Heart left ventricle (tissue), 16 donors: Measurements from ENCODE around the gene WDR5. TPM values are rescaled to one million over a fixed set of nuclear protein-coding genes. Genes with fewer than 3 reads are reported as not detected.

Experiments used
- ATAC-seq, 4 donors: fragments of 200-7000 bp; cut with Tn5 transposase; one replicate each; pipeline ENCODE4 v1.9.1; 2020 to 2022; ENCODE audit warnings: moderate library complexity in 4 of 4, mild to moderate bottlenecking in 3 of 4, moderate number of reproducible peaks in 1 of 4
- DNase-seq, 5 donors: peaks; one replicate each; pipeline ENCODE4 v3.0.0-alpha.2; 2020
- H3K27ac ChIP-seq, 12 donors: fragments of 200-600 bp; sonication (generic) in 4 of 12; one replicate each; pipeline versions ENCODE4 v1.5.0 to v1.8.0; 2016 to 2022; ENCODE audit warnings: mild to moderate bottlenecking in 2 of 12
- H3K27me3 ChIP-seq, 9 donors: fragments of 200-600 bp; sonication (generic) in 2 of 9; one replicate each; pipeline versions ENCODE4 v1.5.1 to v1.8.0; 2016 to 2022; ENCODE audit warnings: mild to moderate bottlenecking in 3 of 9
- H3K36me3 ChIP-seq, 9 donors: fragments of 200-600 bp; sonication (generic) in 2 of 9; one replicate each; pipeline versions ENCODE4 v1.5.0 to v1.8.0; 2018 to 2022; ENCODE audit warnings: mild to moderate bottlenecking in 2 of 9
- H3K4me1 ChIP-seq, 12 donors: fragments of 200-600 bp; sonication (generic) in 4 of 12; one replicate each; pipeline versions ENCODE4 v1.5.0 to v1.8.0; 2016 to 2022; ENCODE audit warnings: mild to moderate bottlenecking in 3 of 12
- H3K4me3 ChIP-seq, 12 donors: fragments of 200-600 bp; sonication (generic) in 4 of 12; one replicate each; pipeline versions ENCODE4 v1.5.0 to v1.8.0; 2017 to 2022; ENCODE audit warnings: mild to moderate bottlenecking in 9 of 12, moderate library complexity in 4 of 12
- H3K9me3 ChIP-seq, 12 donors: fragments of 200-600 bp; sonication (generic) in 4 of 12; one replicate each; pipeline versions ENCODE4 v1.5.0 to v1.8.0; 2016 to 2022; ENCODE audit warnings: mild to moderate bottlenecking in 1 of 12
- CTCF ChIP-seq, 12 donors: fragments of 200-600 bp; sonication (generic) in 4 of 12; IDR thresholded peaks; one replicate each; pipeline versions ENCODE4 v1.5.0 to v1.8.0; 2018 to 2022; ENCODE audit warnings: antibody characterized with exemption in 12 of 12, mild to moderate bottlenecking in 5 of 12
- POLR2A ChIP-seq, 2 donors: fragments of 450-650 bp; IDR thresholded peaks; one replicate each; pipeline ENCODE4 v1.6.1; 2017; ENCODE audit warnings: antibody characterized with exemption in 2 of 2, mild to moderate bottlenecking in 2 of 2, moderate library complexity in 2 of 2
- WGBS, 4 donors: extraction: QIAGEN DNeasy Blood & Tissue Kit in 2 of 4; methylation state at CpG; one replicate each; pipeline versions ENCODE4 v1.1.5 to v1.1.7; 2013 to 2018; 5-methylcytosine and 5-hydroxymethylcytosine counted together
- intact Hi-C, 10 donors: fragments of 100-400 bp; cut with DNase I; formaldehyde crosslinking; loops; one replicate each; pipeline versions ENCODE4 v1.11.1 to v1.14.2; 2022
- polyA plus RNA-seq, 2 donors: library from polyadenylated mRNA; stranded (reverse); fragments of 200-250 nt; gene quantifications; one replicate each; pipeline ENCODE4 v1.2.3, GENCODE V29; 2013
- total RNA-seq, 9 donors: library from RNA; depleted of rRNA in 2 of 9; stranded (reverse); fragments of >200 nt in 2 of 9; fragmentation: NEBNext Ultra II Directional in 3 of 9; extraction: Animal tissue kit (Norgen Biotek cat#: 25700) in 3 of 9; gene quantifications; one replicate each; pipeline versions ENCODE4 v1.1.0 to v1.2.4, GENCODE V29; 2016 to 2023
- donor health status: ischemic (EF 13 %, LVEDD 7.1; RV severe dilation, severe dysfunction).
- donor health status: healthy with polysubstance abuse.
- donor health status: DM: no; HTN: yes; CAD: no.
- donor health status: DM: no; HTN: no; CAD: no.
- donor health status: ischemic (EF 25% LVEDD 6.9; RV normal size, moderate dysfunction).
- donor health status: ischemic (EF 25% LVEDD 5.7; RV mildly dilated, moderate dysfunction).
- donor health status: healthy.
- donor health status: DM: yes; HTN: yes; CAD: no.
- donor health status: ischemic (EF 35%, LVEDD 5.7; RV mildly dilated, moderate dysfunction).
- donor health status: nonischemic (EF 11% LVEDD 7.7; RV severe dilation, severe dysfunction).
- donor health status: DM: yes; HTN: yes; CAD: no.
- donor health status: PGD.
- donor health status: ischemic (EF 29% LVEDD 5.4; RV normal size, mild dysfunction).
- donor health status: nonischemic (EF 23%, LVEDD 6.1; RV moderate dilation, normal function).

WDR5 gene
- total and polyA plus RNA-seq, 11 donors, result 12.9 to 24.7 (median 17.2) TPM

GRCh38 chr9:134189470-134190231 is 53.8 kb downstream of the WDR5 start:
- WGBS, 4 donors, result 63 to 73% (median 69%) methylated on average over 20 to 24 of the region's 24 CpGs
- intact Hi-C loops, result no loop called here
- no peak overlapping the region for H3K27ac ChIP-seq

GRCh38 chr9:134190232-134191121 is 54.6 kb downstream of the WDR5 start:
- ATAC-seq, result no peak
- Histone ChIP-seq H3K27me3 (peaks cover 0 to 6% (median 0%) of the 10 kb centered on the region in 9 donors), H3K4me3 (no peak overlapping the region), H3K4me1 (peaks cover 0 to 21% (median 7%) of the 10 kb centered on the region in 12 donors), H3K9me3 (no peaks in the 10 kb centered on the region), H3K36me3 (no peaks in the 10 kb centered on the region), H3K27ac (no peak overlapping the region)
- DNase-seq, result peak in 4 of 5 donors; percentile 12 to 42 (median 18)
- intact Hi-C loops, result no loop called here
- TF ChIP-seq POLR2A (IDR thresholded peaks at IDR 0.05), result no peak
- TF ChIP-seq CTCF (IDR thresholded peaks at IDR 0.05), result no peak
- WGBS, 4 donors, result 93 to 95% (median 95%) methylated on average over 24 to 29 of the region's 29 CpGs

More at GRCh38 chr9:134189470-134190231, 53.8 kb downstream of the WDR5 start:
- Histone ChIP-seq H3K36me3 (no peaks in the 10 kb centered on the region), H3K9me3 (no peaks in the 10 kb centered on the region), H3K27me3 (peaks cover 0 to 6% (median 0%) of the 10 kb centered on the region in 9 donors), H3K4me1 (peaks cover 0 to 18% (median 5%) of the 10 kb centered on the region in 12 donors), H3K4me3 (peak overlapping the region in 1 of 12 donors; percentile 16)
- DNase-seq, result peak in 4 of 5 donors; percentile 21 to 58 (median 31)
- peak in 3 of 4 donors; percentile 6 to 30 (median 25) for ATAC-seq
- TF ChIP-seq CTCF (IDR thresholded peaks at IDR 0.05), result no peak
- no peak for TF ChIP-seq POLR2A (IDR thresholded peaks at IDR 0.05)

DNA sequence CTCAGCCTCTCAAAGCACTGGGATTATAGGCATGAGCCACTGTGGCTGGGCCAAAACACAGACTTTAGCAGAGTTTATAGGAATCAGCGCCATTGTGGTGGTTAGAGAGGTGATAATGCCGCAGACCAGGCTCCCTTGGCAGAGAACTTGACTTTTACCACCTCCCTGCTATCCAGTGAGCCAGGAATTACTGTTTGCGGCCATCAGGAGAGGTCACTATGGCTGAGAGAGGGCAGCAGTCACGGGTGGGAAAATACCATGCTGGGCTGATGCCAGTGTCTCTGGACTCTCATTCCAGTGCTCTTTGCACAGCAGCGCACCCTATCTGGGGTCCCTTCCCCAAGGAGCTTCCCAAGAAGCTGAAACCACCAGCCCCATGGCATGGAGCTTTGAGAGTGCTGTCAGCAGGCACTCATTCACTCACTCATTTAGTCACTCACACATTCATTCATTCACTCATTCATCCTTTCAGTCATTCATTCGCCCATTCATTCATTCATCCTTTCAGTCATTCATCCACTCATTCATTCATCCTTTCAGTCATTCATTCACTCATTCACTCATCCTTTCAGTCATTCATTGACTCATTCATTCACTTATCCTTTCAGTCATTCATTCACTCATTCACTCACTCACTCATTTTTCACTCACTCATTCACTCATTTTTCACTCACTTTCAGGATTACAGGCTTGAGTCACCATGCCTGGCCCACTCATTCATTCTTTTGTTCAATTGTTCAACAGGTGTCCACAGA is 55.8 kb downstream of the WDR5 start:
- TF ChIP-seq CTCF (IDR thresholded peaks at IDR 0.05) (no peak), POLR2A (IDR thresholded peaks at IDR 0.05) (no peak)
- WGBS, 4 donors, result 92 to 98% (median 92%) methylated on average over 6 of the region's 6 CpGs
- H3K36me3 ChIP-seq, result no peaks in the 10 kb centered on the region
- ATAC-seq (no peak), DNase-seq (peak in 2 of 5 donors; percentile 14 to 17)
- peaks cover 0 to 6% (median 0%) of the 10 kb centered on the region in 9 donors for H3K27me3 ChIP-seq
- intact Hi-C loops, result no loop called here
- H3K9me3 ChIP-seq, result no peaks in the 10 kb centered on the region
- H3K4me3 ChIP-seq, result no peak overlapping the region
- H3K27ac ChIP-seq, result no peak overlapping the region
- H3K4me1 ChIP-seq, result peaks cover 0 to 22% (median 7%) of the 10 kb centered on the region in 12 donors
